IgD-negative memory B cell (primary cell): Measurements from ENCODE around the gene EYS. TPM values are rescaled to one million over a fixed set of nuclear protein-coding genes. Genes with fewer than 3 reads are reported as not detected.

Source experiments
- H3K27ac Mint-ChIP-seq, 3 donors: one replicate each; pipeline ENCODE4 v1.8.0; 2020 to 2022; ENCODE audit warnings: mild to moderate bottlenecking in 3 of 3, mixed read lengths in 3 of 3, moderate library complexity in 1 of 3
- H3K27me3 Mint-ChIP-seq: one replicate; pipeline ENCODE4 v1.8.0; 2021; ENCODE audit warnings: mixed read lengths
- H3K36me3 Mint-ChIP-seq: one replicate; pipeline ENCODE4 v1.8.0; 2020; ENCODE audit warnings: mild to moderate bottlenecking, mixed read lengths
- H3K4me1 Mint-ChIP-seq, 3 donors: one replicate each; pipeline ENCODE4 v1.8.0; 2020 to 2022; ENCODE audit warnings: mixed read lengths in 3 of 3, mild to moderate bottlenecking in 1 of 3
- H3K4me3 Mint-ChIP-seq, 4 donors: one replicate each; pipeline ENCODE4 v1.8.0; 2020 to 2022; ENCODE audit warnings: mild to moderate bottlenecking in 4 of 4, mixed read lengths in 4 of 4, moderate library complexity in 3 of 4
- H3K9me3 Mint-ChIP-seq, 3 donors: one replicate each; pipeline ENCODE4 v1.8.0; 2020 to 2021; ENCODE audit warnings: mixed read lengths in 3 of 3, mild to moderate bottlenecking in 1 of 3
- polyA plus RNA-seq: library from polyadenylated mRNA; unstranded; fragments of 300-500 nt; fragmentation: Illumina TruSeq; gene quantifications from one replicate; pipeline ENCODE4 v1.2.3, GENCODE V29; 2021

Gene EYS
- polyA plus RNA-seq, 1 donor from 2014 or later = 0.04 TPM

- H3K27ac Mint-ChIP-seq = no peak overlapping the region
- no peaks in the 10 kb centered on the region for H3K4me1 Mint-ChIP-seq
- no peaks in the 10 kb centered on the region for H3K27me3 Mint-ChIP-seq
- no peaks in the 10 kb centered on the region for H3K36me3 Mint-ChIP-seq
- no peak overlapping the region for H3K4me3 Mint-ChIP-seq
- peaks cover 0 to 3% (median 3%) of the 10 kb centered on the region in 3 donors for H3K9me3 Mint-ChIP-seq
Measured at GRCh38 chr6:65262241-65262640, 444.8 kb downstream of the EYS start.

GRCh38 chr6:65259982-65260381 lies 447.0 kb downstream of the EYS start:
- H3K4me1 Mint-ChIP-seq = no peaks in the 10 kb centered on the region
- H3K4me3 Mint-ChIP-seq = no peak overlapping the region
- H3K36me3 Mint-ChIP-seq = no peaks in the 10 kb centered on the region
- H3K27ac Mint-ChIP-seq = no peak overlapping the region
- no peaks in the 10 kb centered on the region for H3K27me3 Mint-ChIP-seq
- H3K9me3 Mint-ChIP-seq = peaks cover 0 to 3% (median 3%) of the 10 kb centered on the region in 3 donors

- Mint-ChIP-seq H3K27ac (no peak overlapping the region), H3K36me3 (no peaks in the 10 kb centered on the region), H3K4me3 (no peak overlapping the region), H3K4me1 (no peaks in the 10 kb centered on the region), H3K27me3 (no peaks in the 10 kb centered on the region), H3K9me3 (peaks cover 2 to 5% (median 3%) of the 10 kb centered on the region in 3 donors)
Measured at GRCh38 chr6:65259059-65259458, 448.0 kb downstream of the EYS start.

GRCh38 chr6:65253041-65253440 lies 454.0 kb downstream of the EYS start:
- Mint-ChIP-seq H3K27ac (no peak overlapping the region), H3K4me3 (no peak overlapping the region), H3K27me3 (no peaks in the 10 kb centered on the region), H3K4me1 (no peaks in the 10 kb centered on the region), H3K36me3 (no peaks in the 10 kb centered on the region), H3K9me3 (peaks cover 0 to 9% (median 4%) of the 10 kb centered on the region in 3 donors)

GRCh38 chr6:65248101-65248610 lies 458.9 kb downstream of the EYS start:
- Mint-ChIP-seq H3K9me3 (peaks cover 0 to 6% (median 3%) of the 10 kb centered on the region in 3 donors), H3K27me3 (no peaks in the 10 kb centered on the region), H3K4me1 (no peaks in the 10 kb centered on the region), H3K4me3 (no peak overlapping the region), H3K36me3 (no peaks in the 10 kb centered on the region), H3K27ac (no peak overlapping the region)

GRCh38 chr6:65231616-65232015 lies 475.4 kb downstream of the EYS start:
- Mint-ChIP-seq H3K4me1 (no peaks in the 10 kb centered on the region), H3K9me3 (peaks cover 0 to 15% (median 2%) of the 10 kb centered on the region in 3 donors), H3K27ac (no peak overlapping the region), H3K27me3 (no peaks in the 10 kb centered on the region), H3K4me3 (no peak overlapping the region), H3K36me3 (peaks cover 1% of the 10 kb centered on the region)

GRCh38 chr6:65229825-65230224 lies 477.2 kb downstream of the EYS start:
- Mint-ChIP-seq H3K4me3 (no peak overlapping the region), H3K27ac (no peak overlapping the region), H3K4me1 (no peaks in the 10 kb centered on the region), H3K27me3 (no peaks in the 10 kb centered on the region), H3K36me3 (peaks cover 1% of the 10 kb centered on the region), H3K9me3 (peaks cover 2 to 15% (median 2%) of the 10 kb centered on the region in 3 donors)

- Mint-ChIP-seq H3K36me3 (no peaks in the 10 kb centered on the region), H3K27me3 (no peaks in the 10 kb centered on the region), H3K9me3 (peaks cover 2 to 13% (median 3%) of the 10 kb centered on the region in 3 donors), H3K27ac (no peak overlapping the region), H3K4me1 (no peaks in the 10 kb centered on the region), H3K4me3 (no peak overlapping the region)
Measured at GRCh38 chr6:65221153-65221552, 485.9 kb downstream of the EYS start.

- Mint-ChIP-seq H3K4me3 (no peak overlapping the region), H3K4me1 (peaks cover 0 to 2% (median 0%) of the 10 kb centered on the region in 3 donors), H3K27me3 (no peaks in the 10 kb centered on the region), H3K27ac (no peak overlapping the region), H3K36me3 (peaks cover 2% of the 10 kb centered on the region), H3K9me3 (peaks cover 0 to 7% (median 6%) of the 10 kb centered on the region in 3 donors)
Measured at GRCh38 chr6:65202738-65203137, 504.3 kb downstream of the EYS start.

- Mint-ChIP-seq H3K36me3 (peaks cover 2% of the 10 kb centered on the region), H3K4me3 (no peak overlapping the region), H3K27ac (no peak overlapping the region), H3K27me3 (no peaks in the 10 kb centered on the region), H3K9me3 (peaks cover 0 to 6% (median 3%) of the 10 kb centered on the region in 3 donors), H3K4me1 (peaks cover 0 to 2% (median 0%) of the 10 kb centered on the region in 3 donors)
Measured at GRCh38 chr6:65199683-65200082, 507.3 kb downstream of the EYS start.

- Mint-ChIP-seq H3K9me3 (peaks cover 0 to 6% (median 3%) of the 10 kb centered on the region in 3 donors), H3K4me1 (peaks cover 0 to 2% (median 0%) of the 10 kb centered on the region in 3 donors), H3K36me3 (peaks cover 2% of the 10 kb centered on the region), H3K27me3 (no peaks in the 10 kb centered on the region), H3K27ac (no peak overlapping the region), H3K4me3 (no peak overlapping the region)
Measured at GRCh38 chr6:65199121-65199520, 507.9 kb downstream of the EYS start.

- Mint-ChIP-seq H3K4me3 (no peak overlapping the region), H3K27ac (no peak overlapping the region)
Measured at GRCh38 chr6:65191471-65191870, 515.6 kb downstream of the EYS start.

GRCh38 chr6:65189236-65189881 lies 517.7 kb downstream of the EYS start:
- Mint-ChIP-seq H3K36me3 (no peaks in the 10 kb centered on the region), H3K4me3 (no peak overlapping the region), H3K9me3 (peaks cover 0 to 10% (median 2%) of the 10 kb centered on the region in 3 donors), H3K27ac (no peak overlapping the region), H3K27me3 (no peaks in the 10 kb centered on the region), H3K4me1 (no peaks in the 10 kb centered on the region)

More at GRCh38 chr6:65191471-65191870, 515.6 kb downstream of the EYS start:
- peaks cover 0 to 4% (median 2%) of the 10 kb centered on the region in 3 donors for H3K9me3 Mint-ChIP-seq
- no peaks in the 10 kb centered on the region for H3K27me3 Mint-ChIP-seq
- no peaks in the 10 kb centered on the region for H3K36me3 Mint-ChIP-seq
- no peaks in the 10 kb centered on the region for H3K4me1 Mint-ChIP-seq

- no peaks in the 10 kb centered on the region for H3K27me3 Mint-ChIP-seq
- no peak overlapping the region for H3K27ac Mint-ChIP-seq
Measured at GRCh38 chr6:65186826-65187225, 520.2 kb downstream of the EYS start.

GRCh38 chr6:65182681-65183080 lies 524.3 kb downstream of the EYS start:
- peaks cover 0 to 10% (median 2%) of the 10 kb centered on the region in 3 donors for H3K9me3 Mint-ChIP-seq
- no peak overlapping the region for H3K27ac Mint-ChIP-seq
- H3K4me1 Mint-ChIP-seq = no peaks in the 10 kb centered on the region
- H3K27me3 Mint-ChIP-seq = no peaks in the 10 kb centered on the region
- H3K4me3 Mint-ChIP-seq = no peak overlapping the region
- no peaks in the 10 kb centered on the region for H3K36me3 Mint-ChIP-seq

More at GRCh38 chr6:65186826-65187225, 520.2 kb downstream of the EYS start:
- no peaks in the 10 kb centered on the region for H3K36me3 Mint-ChIP-seq
- H3K4me1 Mint-ChIP-seq = no peaks in the 10 kb centered on the region
- peaks cover 0 to 10% (median 2%) of the 10 kb centered on the region in 3 donors for H3K9me3 Mint-ChIP-seq
- H3K4me3 Mint-ChIP-seq = no peak overlapping the region

- Mint-ChIP-seq H3K9me3 (peaks cover 0 to 7% (median 4%) of the 10 kb centered on the region in 3 donors), H3K27me3 (no peaks in the 10 kb centered on the region), H3K4me3 (no peak overlapping the region), H3K36me3 (peaks cover 1% of the 10 kb centered on the region), H3K27ac (no peak overlapping the region), H3K4me1 (no peaks in the 10 kb centered on the region)
Measured at GRCh38 chr6:65170273-65170672, 536.8 kb downstream of the EYS start.
